D721Med (cell line): ENCODE data around the gene TFB2M.
A peak's percentile ranks its signal among the peaks of the same experiment; 100 is the strongest.

ENCODE experiments used
- DNase-seq: peaks from one replicate; pipeline ENCODE4 v3.0.0; 2011; ENCODE audit warnings: low spot score; ENCODE audit not compliant: insufficient read length
- FAIRE-seq: peaks from 2 replicates; lab custom pipeline; 2011; peaks lifted over from hg19 to GRCh38; lab: Jason Lieb, UNC
- TF ChIP-seq, protein P1 (sequence below): IDR thresholded peaks from 2 replicates; pipeline ENCODE4 v1.5.1; 2012; ENCODE audit warnings: mild to moderate bottlenecking, control low read depth; ENCODE audit not compliant: insufficient read depth; ENCODE audit errors: missing control alignments

The TFB2M gene

GRCh38 chr1:246552110-246552509, 14.0 kb downstream of the TFB2M start:
- TF ChIP-seq, protein P1, sequence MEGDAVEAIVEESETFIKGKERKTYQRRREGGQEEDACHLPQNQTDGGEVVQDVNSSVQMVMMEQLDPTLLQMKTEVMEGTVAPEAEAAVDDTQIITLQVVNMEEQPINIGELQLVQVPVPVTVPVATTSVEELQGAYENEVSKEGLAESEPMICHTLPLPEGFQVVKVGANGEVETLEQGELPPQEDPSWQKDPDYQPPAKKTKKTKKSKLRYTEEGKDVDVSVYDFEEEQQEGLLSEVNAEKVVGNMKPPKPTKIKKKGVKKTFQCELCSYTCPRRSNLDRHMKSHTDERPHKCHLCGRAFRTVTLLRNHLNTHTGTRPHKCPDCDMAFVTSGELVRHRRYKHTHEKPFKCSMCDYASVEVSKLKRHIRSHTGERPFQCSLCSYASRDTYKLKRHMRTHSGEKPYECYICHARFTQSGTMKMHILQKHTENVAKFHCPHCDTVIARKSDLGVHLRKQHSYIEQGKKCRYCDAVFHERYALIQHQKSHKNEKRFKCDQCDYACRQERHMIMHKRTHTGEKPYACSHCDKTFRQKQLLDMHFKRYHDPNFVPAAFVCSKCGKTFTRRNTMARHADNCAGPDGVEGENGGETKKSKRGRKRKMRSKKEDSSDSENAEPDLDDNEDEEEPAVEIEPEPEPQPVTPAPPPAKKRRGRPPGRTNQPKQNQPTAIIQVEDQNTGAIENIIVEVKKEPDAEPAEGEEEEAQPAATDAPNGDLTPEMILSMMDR, result no peak
- DNase-seq, result no peak
- FAIRE-seq, result peak; percentile 44

DNA sequence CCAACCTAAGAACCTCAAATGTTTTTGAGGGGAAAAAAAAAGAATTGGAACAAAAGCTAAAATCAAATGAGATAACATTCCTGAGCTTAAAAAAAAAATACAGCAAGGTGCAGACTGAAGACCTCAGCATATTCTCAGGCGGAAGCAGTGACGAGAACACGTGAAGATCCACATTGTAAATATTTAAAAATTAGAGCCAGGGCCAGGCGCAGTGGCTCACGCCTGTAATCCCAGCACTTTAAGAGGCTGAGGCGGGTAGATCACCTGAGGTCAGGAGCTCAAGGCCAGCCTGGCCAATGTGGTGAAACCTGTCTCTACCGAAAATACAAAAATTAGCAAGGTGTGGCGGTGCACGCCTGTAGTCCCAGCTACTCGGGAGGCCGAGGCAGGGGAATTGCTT, 15.7 kb downstream of the TFB2M start:
- TF ChIP-seq, protein P1, result no peak
- DNase-seq (no peak), FAIRE-seq (no peak)

GRCh38 chr1:246549665-246550064, 16.4 kb downstream of the TFB2M start:
- FAIRE-seq (no peak), DNase-seq (no peak)
- TF ChIP-seq, protein P1, result no peak

DNA sequence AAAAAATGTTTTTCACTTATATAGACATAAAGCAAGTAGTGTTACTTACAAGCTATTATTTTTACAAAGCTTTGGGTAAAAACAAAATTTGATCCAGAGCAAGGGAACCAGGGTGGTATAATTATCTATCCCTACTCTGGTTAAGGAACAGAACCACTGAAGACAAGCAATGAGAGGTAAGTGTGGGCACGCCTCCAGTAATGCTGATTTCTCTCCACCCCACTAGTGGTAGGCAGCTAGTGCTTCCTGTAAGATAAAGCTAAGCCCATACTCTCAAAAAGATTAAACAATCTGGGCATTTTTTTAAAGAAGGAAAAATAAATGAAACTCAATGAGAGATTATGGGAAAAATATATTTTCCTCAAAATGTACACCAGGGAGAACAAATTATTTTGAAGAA, 22.1 kb downstream of the TFB2M start:
- no peak for FAIRE-seq
- DNase-seq, result no peak
- TF ChIP-seq, protein P1, result no peak

DNA sequence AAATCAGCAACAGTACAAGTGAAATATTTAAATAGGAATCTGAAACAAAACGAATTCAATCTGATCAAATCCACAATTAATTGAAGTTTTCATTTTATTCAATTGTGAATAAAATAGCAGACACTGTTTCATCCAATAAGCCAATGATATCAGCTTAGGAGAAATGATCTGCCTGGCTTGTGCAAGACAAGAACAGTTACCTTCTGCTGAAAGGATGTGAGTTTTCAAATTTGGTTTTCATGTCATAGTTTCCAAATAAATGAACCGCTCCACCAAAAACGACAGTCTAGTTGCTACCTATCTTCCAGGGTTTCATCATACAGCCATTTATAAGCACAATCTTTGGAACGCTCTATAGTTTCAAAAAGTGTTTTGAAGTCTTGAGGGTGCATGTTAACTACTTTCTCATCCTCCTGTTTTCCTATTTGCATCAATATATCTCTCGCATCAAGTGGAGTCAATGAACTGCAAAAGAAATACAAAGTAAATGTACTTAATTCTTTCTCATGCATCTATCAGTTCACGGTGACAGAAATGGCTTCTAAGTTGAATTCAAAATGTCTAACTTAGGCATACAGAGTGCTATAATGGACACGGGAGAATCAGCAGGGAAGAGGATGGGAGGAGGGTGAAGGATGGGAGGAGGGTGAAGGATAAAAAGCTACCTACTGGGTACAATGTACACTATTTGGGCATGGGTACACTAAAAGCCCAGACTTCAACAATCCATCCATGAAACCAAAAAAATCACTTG, 25.1 kb downstream of the TFB2M start:
- TF ChIP-seq, protein P1, result no peak
- FAIRE-seq, result peak; percentile 92
- no peak for DNase-seq

- TF ChIP-seq, protein P1, result no peak
- FAIRE-seq (no peak), DNase-seq (no peak)
Measured at GRCh38 chr1:246537887-246538286, 28.2 kb downstream of the TFB2M start.

DNA sequence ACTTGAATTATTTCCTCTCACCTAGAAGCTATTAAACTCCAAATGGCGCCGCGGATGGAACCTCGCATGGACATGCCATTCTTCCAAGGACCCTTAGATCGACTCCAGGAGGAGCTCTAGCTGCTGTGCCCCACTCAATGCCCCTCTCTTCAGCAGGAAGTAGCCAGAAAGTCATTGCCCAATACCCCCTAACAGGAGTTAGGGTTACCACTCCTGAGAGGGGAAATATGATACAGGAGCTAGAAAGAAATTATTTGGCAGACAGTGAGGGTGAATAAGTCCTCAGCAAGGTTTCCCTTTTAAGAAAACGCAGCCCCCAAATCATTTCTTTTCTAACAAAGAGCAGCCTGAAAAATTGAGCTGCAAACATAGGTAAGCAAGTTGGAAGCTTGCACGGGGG, 28.6 kb downstream of the TFB2M start:
- TF ChIP-seq, protein P1, result no peak
- FAIRE-seq (no peak), DNase-seq (no peak)
